Glutamatergic neuron (in vitro differentiated cells): Measurements from ENCODE around the gene EXOC4. TPM values are rescaled to one million over a fixed set of nuclear protein-coding genes. Genes with fewer than 3 reads are reported as not detected.

Experiments
- DNase-seq: peaks from one replicate; pipeline ENCODE4 v3.0.0; 2022
- H3K27ac Mint-ChIP-seq: one replicate; pipeline ENCODE4 v1.8.0; 2020; ENCODE audit warnings: mild to moderate bottlenecking, mixed read lengths, inconsistent platforms; ENCODE audit not compliant: unreplicated experiment
- H3K27me3 Mint-ChIP-seq: one replicate; pipeline ENCODE4 v1.8.0; 2020; ENCODE audit warnings: mild to moderate bottlenecking, moderate library complexity, mixed read lengths, inconsistent platforms; ENCODE audit not compliant: unreplicated experiment
- H3K36me3 Mint-ChIP-seq: one replicate; pipeline ENCODE4 v1.8.0; 2020; ENCODE audit warnings: mild to moderate bottlenecking, mixed read lengths, inconsistent platforms; ENCODE audit not compliant: unreplicated experiment
- H3K4me1 Mint-ChIP-seq: one replicate; pipeline ENCODE4 v1.8.0; 2020; ENCODE audit warnings: mild to moderate bottlenecking, low read depth, mixed read lengths, inconsistent platforms; ENCODE audit not compliant: unreplicated experiment
- H3K4me3 Mint-ChIP-seq: one replicate; pipeline ENCODE4 v1.8.0; 2020; ENCODE audit warnings: mild to moderate bottlenecking, mixed read lengths, inconsistent platforms; ENCODE audit not compliant: unreplicated experiment
- H3K9me3 Mint-ChIP-seq: one replicate; pipeline ENCODE4 v1.8.0; 2020; ENCODE audit warnings: mild to moderate bottlenecking, moderate library complexity, mixed read lengths, inconsistent platforms; ENCODE audit not compliant: unreplicated experiment
- CTCF ChIP-seq: fragments of 200-600 bp; sonication (generic); IDR thresholded peaks from one replicate; pipeline ENCODE4 v1.5.0; 2021; ENCODE audit not compliant: partially characterized antibody, unreplicated experiment
- total RNA-seq: library from RNA; stranded (reverse); fragmentation: NEBNext Ultra II Directional; extraction: Animal tissue kit (Norgen Biotek cat#: 25700); gene quantifications from one replicate; pipeline ENCODE4 v1.2.1, GENCODE V29; 2021; ENCODE audit not compliant: unreplicated experiment

EXOC4 gene
- total RNA-seq, 1 donor from 2014 or later = 73.8 TPM

- H3K9me3 Mint-ChIP-seq = no peaks in the 10 kb centered on the region
- no peak for TF ChIP-seq CTCF
- peaks cover 8% of the 10 kb centered on the region for H3K4me1 Mint-ChIP-seq
- H3K27me3 Mint-ChIP-seq = no peaks in the 10 kb centered on the region
- H3K36me3 Mint-ChIP-seq = no peaks in the 10 kb centered on the region
- no peak for DNase-seq
- no peak overlapping the region for H3K4me3 Mint-ChIP-seq
- no peak overlapping the region for H3K27ac Mint-ChIP-seq
Observed at GRCh38 chr7:133822001-133822641, 569.2 kb downstream of the EXOC4 start.

- Mint-ChIP-seq H3K9me3 (no peaks in the 10 kb centered on the region), H3K27ac (no peak overlapping the region), H3K4me1 (peaks cover 8% of the 10 kb centered on the region), H3K4me3 (no peak overlapping the region), H3K27me3 (no peaks in the 10 kb centered on the region), H3K36me3 (no peaks in the 10 kb centered on the region)
- TF ChIP-seq CTCF = no peak
- no peak for DNase-seq
Observed at GRCh38 chr7:133822868-133823552, 570.1 kb downstream of the EXOC4 start.

- DNase-seq = no peak
- Mint-ChIP-seq H3K36me3 (no peaks in the 10 kb centered on the region), H3K4me1 (peaks cover 8% of the 10 kb centered on the region), H3K4me3 (no peak overlapping the region), H3K27ac (no peak overlapping the region), H3K27me3 (no peaks in the 10 kb centered on the region), H3K9me3 (no peaks in the 10 kb centered on the region)
- TF ChIP-seq CTCF = no peak
Observed at GRCh38 chr7:133824132-133824531, 571.3 kb downstream of the EXOC4 start.

- Mint-ChIP-seq H3K36me3 (no peaks in the 10 kb centered on the region), H3K4me3 (no peak overlapping the region), H3K9me3 (no peaks in the 10 kb centered on the region), H3K27me3 (no peaks in the 10 kb centered on the region), H3K4me1 (peaks cover 4% of the 10 kb centered on the region), H3K27ac (no peak overlapping the region)
- TF ChIP-seq CTCF = no peak
- no peak for DNase-seq
Observed at GRCh38 chr7:133827707-133828623, 575.1 kb downstream of the EXOC4 start.
